Measurements from ENCODE around the gene SPIB.

Gene SPIB

GRCh38 chr19:50416034-50416977 is 2.4 kb upstream of the SPIB start:
- in situ Hi-C loops (cut with MboI; ENCODE audit: low pct_unique_long_range_greater_than_20kb, low sequenced_read_pairs), result no loop called here
- no peak for DNase-seq

- in situ Hi-C loops (cut with MboI; ENCODE audit: low pct_unique_long_range_greater_than_20kb, low sequenced_read_pairs), result no loop called here
- DNase-seq, result no peak
Observed at GRCh38 chr19:50417111-50418081, 1.3 kb upstream of the SPIB start.

GRCh38 chr19:50419022-50419579 is 363 bp downstream of the SPIB start:
- no peak for DNase-seq
- in situ Hi-C loops (cut with MboI; ENCODE audit: low pct_unique_long_range_greater_than_20kb, low sequenced_read_pairs), result no loop called here

GRCh38 chr19:50419580-50420035 is 870 bp downstream of the SPIB start:
- no peak for DNase-seq
- in situ Hi-C loops (cut with MboI; ENCODE audit: low pct_unique_long_range_greater_than_20kb, low sequenced_read_pairs), result no loop called here

GRCh38 chr19:50420127-50420526 is 1.4 kb downstream of the SPIB start:
- DNase-seq, result no peak
- in situ Hi-C loops (cut with MboI; ENCODE audit: low pct_unique_long_range_greater_than_20kb, low sequenced_read_pairs), result no loop called here

- in situ Hi-C loops (cut with MboI; ENCODE audit: low pct_unique_long_range_greater_than_20kb, low sequenced_read_pairs), result no loop called here
- DNase-seq, result no peak
Observed at GRCh38 chr19:50420808-50421207, 2.1 kb downstream of the SPIB start.

GRCh38 chr19:50422397-50423278 is 3.9 kb downstream of the SPIB start:
- in situ Hi-C loops (cut with MboI; ENCODE audit: low pct_unique_long_range_greater_than_20kb, low sequenced_read_pairs), result no loop called here
- no peak for DNase-seq

- in situ Hi-C loops (cut with MboI; ENCODE audit: low pct_unique_long_range_greater_than_20kb, low sequenced_read_pairs), result no loop called here
Observed at GRCh38 chr19:50423279-50424113, 4.8 kb downstream of the SPIB start.

GRCh38 chr19:50425581-50425980 is 6.8 kb downstream of the SPIB start:
- DNase-seq, result no peak
- in situ Hi-C loops (cut with MboI; ENCODE audit: low pct_unique_long_range_greater_than_20kb, low sequenced_read_pairs), result no loop called here

More at GRCh38 chr19:50423279-50424113, 4.8 kb downstream of the SPIB start:
- DNase-seq, result no peak

GRCh38 chr19:50427318-50427925 is 8.7 kb downstream of the SPIB start:
- no peak for DNase-seq
- in situ Hi-C loops (cut with MboI; ENCODE audit: low pct_unique_long_range_greater_than_20kb, low sequenced_read_pairs), result no loop called here

- in situ Hi-C loops (cut with MboI; ENCODE audit: low pct_unique_long_range_greater_than_20kb, low sequenced_read_pairs), result no loop called here
- DNase-seq, result no peak
Observed at GRCh38 chr19:50427997-50428425, 9.3 kb downstream of the SPIB start.

- DNase-seq, result no peak
- in situ Hi-C loops (cut with MboI; ENCODE audit: low pct_unique_long_range_greater_than_20kb, low sequenced_read_pairs), result no loop called here
Observed at GRCh38 chr19:50428772-50429463, 10.2 kb downstream of the SPIB start.

- in situ Hi-C loops (cut with MboI; ENCODE audit: low pct_unique_long_range_greater_than_20kb, low sequenced_read_pairs), result no loop called here
- DNase-seq, result no peak
Observed at GRCh38 chr19:50430888-50431342, 12.2 kb downstream of the SPIB start.

GRCh38 chr19:50431343-50432220 is 12.8 kb downstream of the SPIB start:
- peak; percentile 94 for DNase-seq
- in situ Hi-C loops (cut with MboI; ENCODE audit: low pct_unique_long_range_greater_than_20kb, low sequenced_read_pairs), result no loop called here

GRCh38 chr19:50432221-50433028 is 13.7 kb downstream of the SPIB start, which contains the start of gene MYBPC2:
Gene MYBPC2 (plus strand): TSS chr19:50432892. CDS start chr19:50432954, 62 bp downstream.
- in situ Hi-C loops (cut with MboI; ENCODE audit: low pct_unique_long_range_greater_than_20kb, low sequenced_read_pairs), result no loop called here
- no peak for DNase-seq
